Neural progenitor cell (in vitro differentiated cells): ENCODE measurements around the gene CDS1. TPM values are rescaled to one million over a fixed set of nuclear protein-coding genes. Genes with fewer than 3 reads are reported as not detected.

ENCODE experiments used
- DNase-seq: peaks from one replicate; pipeline ENCODE4 v3.0.0-alpha.2; 2016; ENCODE audit warnings: low spot score
- H2AFZ ChIP-seq: fragments of 200-600 bp; sonication (generic); replicated peaks from 2 replicates; pipeline ENCODE4 v1.6.1; 2016; ENCODE audit warnings: antibody characterized with exemption
- H3F3A ChIP-seq: fragments of 200-600 bp; sonication (generic); 2 replicates; pipeline ENCODE4 v1.6.1; 2016; ENCODE audit warnings: antibody characterized with exemption, low read depth
- H3K27ac ChIP-seq: fragments of 200-600 bp; sonication (generic); 2 replicates; pipeline ENCODE4 v1.5.1; 2016; ENCODE audit warnings: mild to moderate bottlenecking
- H3K27me3 ChIP-seq: fragments of 200-600 bp; sonication (generic); 2 replicates; pipeline ENCODE4 v1.6.1; 2016; ENCODE audit warnings: mild to moderate bottlenecking, moderate library complexity
- H3K36me3 ChIP-seq: fragments of 200-600 bp; sonication (generic); 2 replicates; pipeline ENCODE4 v1.5.1; 2016
- H3K4me1 ChIP-seq: fragments of 200-600 bp; sonication (generic); 2 replicates; pipeline ENCODE4 v1.6.1; 2016; ENCODE audit warnings: mixed run types
- H3K4me2 ChIP-seq: fragments of 200-600 bp; sonication (generic); 2 replicates; pipeline ENCODE4 v1.6.1; 2016
- H3K4me3 ChIP-seq: fragments of 200-600 bp; sonication (generic); 2 replicates; pipeline ENCODE4 v1.5.1; 2016
- H3K79me2 ChIP-seq: fragments of 200-600 bp; sonication (generic); 2 replicates; pipeline ENCODE4 v1.6.1; 2016; ENCODE audit warnings: low read depth
- H3K9ac ChIP-seq: fragments of 200-600 bp; sonication (generic); 2 replicates; pipeline ENCODE4 v1.6.1; 2016
- H3K9me3 ChIP-seq: fragments of 200-600 bp; sonication (generic); 2 replicates; pipeline ENCODE4 v1.5.1; 2016; ENCODE audit warnings: low read depth
- H4K20me1 ChIP-seq: fragments of 200-600 bp; sonication (generic); 2 replicates; pipeline ENCODE4 v1.6.1; 2016; ENCODE audit warnings: low read depth
- H3K27ac Mint-ChIP-seq: 3 replicates; pipeline ENCODE4 v1.8.0; 2021; ENCODE audit warnings: mixed read lengths
- H3K27me3 Mint-ChIP-seq: 2 replicates; pipeline ENCODE4 v1.8.0; 2022; ENCODE audit warnings: low read depth, mild to moderate bottlenecking, inconsistent platforms, moderate library complexity, mixed read lengths; ENCODE audit not compliant: insufficient read depth
- H3K36me3 Mint-ChIP-seq: 3 replicates; pipeline ENCODE4 v1.8.0; 2021; ENCODE audit warnings: mixed read lengths
- H3K4me1 Mint-ChIP-seq: 3 replicates; pipeline ENCODE4 v1.8.0; 2021; ENCODE audit warnings: mixed read lengths
- H3K4me3 Mint-ChIP-seq: 3 replicates; pipeline ENCODE4 v1.8.0; 2021; ENCODE audit warnings: mild to moderate bottlenecking, moderate library complexity, mixed read lengths
- H3K9me3 Mint-ChIP-seq: 3 replicates; pipeline ENCODE4 v1.8.0; 2020; ENCODE audit warnings: mixed read lengths
- EZH2 ChIP-seq: fragments of 200-600 bp; sonication (generic); IDR thresholded peaks from 2 replicates; pipeline ENCODE4 v1.6.1; 2017; ENCODE audit warnings: antibody characterized with exemption, mild to moderate bottlenecking, moderate library complexity
- EZH2phosphoT487 ChIP-seq: fragments of 200-600 bp; sonication (generic); IDR thresholded peaks from 2 replicates; pipeline ENCODE4 v1.6.1; 2017; ENCODE audit warnings: antibody characterized with exemption
- total RNA-seq: library from RNA; depleted of rRNA; stranded (reverse); fragments of >200 nt; gene quantifications from 2 replicates; pipeline ENCODE4 v1.2.3, GENCODE V29; 2015; ENCODE audit warnings: low replicate concordance
- TF ChIP-seq, protein P1 (sequence below): fragments of 200-600 bp; sonication (generic); IDR thresholded peaks from 2 replicates; pipeline ENCODE4 v1.5.1; 2017; ENCODE audit warnings: antibody characterized with exemption, mild to moderate bottlenecking

CDS1 gene
- total RNA-seq, 1 donor from 2014 or later: 2.8 TPM

DNA sequence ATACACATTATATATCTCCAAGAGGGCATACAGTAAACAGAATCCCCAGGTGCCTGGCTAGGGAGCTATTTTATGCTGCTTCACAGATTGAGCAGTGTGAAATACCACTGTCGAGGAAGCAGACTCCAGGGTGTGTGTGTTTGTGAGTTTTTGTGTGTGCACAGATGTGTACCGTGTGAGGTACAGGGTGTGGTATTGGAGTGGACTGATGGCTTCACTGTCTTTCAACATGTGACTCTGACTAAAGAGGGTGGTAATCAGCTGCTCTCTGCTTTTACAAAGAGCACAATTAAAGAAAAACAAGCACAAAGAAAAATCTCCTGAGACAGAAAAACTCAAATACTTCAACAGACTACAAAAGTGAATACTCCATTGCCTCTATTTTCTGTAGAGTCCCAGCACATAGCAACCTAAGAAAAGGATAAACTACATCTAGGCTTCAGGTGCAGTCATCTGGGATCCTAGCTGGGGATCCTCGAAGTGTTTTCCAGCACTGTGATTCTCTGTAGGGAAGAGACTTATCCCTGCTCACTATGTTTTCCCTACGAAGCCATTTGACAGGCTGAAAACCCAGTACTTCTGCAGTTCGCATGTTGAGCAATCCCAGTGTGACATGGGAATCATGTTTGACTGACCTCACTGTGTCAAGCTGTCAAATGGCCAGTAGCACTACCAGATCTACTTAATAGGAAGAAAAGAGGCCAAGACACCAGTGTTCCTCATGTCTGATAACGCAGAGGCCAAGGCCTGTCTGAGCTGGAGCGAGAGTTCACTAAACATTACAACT, 100.3 kb downstream of the CDS1 start:
- Histone ChIP-seq H3K36me3 (peaks cover 5% of the 10 kb centered on the region), H3K4me3 (no peak overlapping the region), H3K4me2 (no peak overlapping the region), H3F3A (no peaks in the 10 kb centered on the region), H3K4me1 (peaks cover 19% of the 10 kb centered on the region), H3K27me3 (no peaks in the 10 kb centered on the region), H3K27ac (no peak overlapping the region), H3K9me3 (no peaks in the 10 kb centered on the region), H4K20me1 (peaks cover 9% of the 10 kb centered on the region), H2AFZ (no peak overlapping the region), H3K9ac (no peak overlapping the region), H3K79me2 (no peaks in the 10 kb centered on the region)
- H3K4me3 Mint-ChIP-seq: no peak overlapping the region
- no peak for DNase-seq
- H3K9me3 Mint-ChIP-seq: no peaks in the 10 kb centered on the region
- TF ChIP-seq, protein P1, sequence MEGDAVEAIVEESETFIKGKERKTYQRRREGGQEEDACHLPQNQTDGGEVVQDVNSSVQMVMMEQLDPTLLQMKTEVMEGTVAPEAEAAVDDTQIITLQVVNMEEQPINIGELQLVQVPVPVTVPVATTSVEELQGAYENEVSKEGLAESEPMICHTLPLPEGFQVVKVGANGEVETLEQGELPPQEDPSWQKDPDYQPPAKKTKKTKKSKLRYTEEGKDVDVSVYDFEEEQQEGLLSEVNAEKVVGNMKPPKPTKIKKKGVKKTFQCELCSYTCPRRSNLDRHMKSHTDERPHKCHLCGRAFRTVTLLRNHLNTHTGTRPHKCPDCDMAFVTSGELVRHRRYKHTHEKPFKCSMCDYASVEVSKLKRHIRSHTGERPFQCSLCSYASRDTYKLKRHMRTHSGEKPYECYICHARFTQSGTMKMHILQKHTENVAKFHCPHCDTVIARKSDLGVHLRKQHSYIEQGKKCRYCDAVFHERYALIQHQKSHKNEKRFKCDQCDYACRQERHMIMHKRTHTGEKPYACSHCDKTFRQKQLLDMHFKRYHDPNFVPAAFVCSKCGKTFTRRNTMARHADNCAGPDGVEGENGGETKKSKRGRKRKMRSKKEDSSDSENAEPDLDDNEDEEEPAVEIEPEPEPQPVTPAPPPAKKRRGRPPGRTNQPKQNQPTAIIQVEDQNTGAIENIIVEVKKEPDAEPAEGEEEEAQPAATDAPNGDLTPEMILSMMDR: no peak
- no peak for TF ChIP-seq EZH2phosphoT487
- TF ChIP-seq EZH2: no peak
- H3K36me3 Mint-ChIP-seq: peaks cover 48% of the 10 kb centered on the region
- peak overlapping the region; percentile 43 for H3K27ac Mint-ChIP-seq
- no peaks in the 10 kb centered on the region for H3K27me3 Mint-ChIP-seq
- peaks cover 30% of the 10 kb centered on the region for H3K4me1 Mint-ChIP-seq

DNA sequence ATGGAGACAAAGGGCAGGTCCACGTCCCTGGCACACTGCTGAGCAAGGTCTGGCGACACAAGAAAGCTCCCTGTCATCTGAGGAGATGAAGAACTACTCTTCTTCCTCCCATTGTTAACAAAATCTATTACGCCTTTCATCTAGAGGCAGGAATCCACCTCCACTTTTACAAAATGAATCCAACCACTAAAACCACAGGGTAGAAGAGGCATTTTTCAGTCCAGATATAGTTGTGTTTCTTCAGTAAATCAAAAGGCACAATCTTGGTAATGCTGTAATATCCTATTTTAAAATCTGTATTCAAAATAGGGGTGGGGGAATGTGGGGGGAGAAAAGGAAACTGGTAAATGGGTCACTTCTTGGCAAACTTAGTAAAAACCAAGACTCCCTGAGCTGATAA, 101.4 kb downstream of the CDS1 start:
- H3K36me3 Mint-ChIP-seq: peaks cover 51% of the 10 kb centered on the region

DNA sequence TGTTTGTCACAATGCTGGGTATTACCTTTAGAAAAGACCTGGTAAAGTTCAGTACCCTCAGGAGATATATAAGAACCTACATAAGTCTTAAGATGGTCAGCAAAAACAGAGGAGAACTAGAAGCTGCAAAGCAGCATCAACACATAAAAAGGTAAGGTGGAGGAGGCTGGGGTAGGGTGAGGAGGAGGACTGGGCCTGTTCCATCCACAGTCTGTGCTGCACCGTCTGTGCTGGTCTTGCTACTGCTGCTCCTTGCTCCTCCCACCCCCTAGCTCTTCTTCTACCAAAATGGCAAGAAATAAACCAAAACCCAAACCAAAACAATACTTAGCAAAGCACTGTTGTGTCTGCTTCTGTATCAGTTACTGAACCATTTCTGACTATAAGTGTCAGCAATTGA, 102.2 kb downstream of the CDS1 start:
- Histone ChIP-seq H3K4me2 (no peak overlapping the region), H3K27ac (no peak overlapping the region), H3F3A (no peaks in the 10 kb centered on the region), H3K36me3 (peaks cover 8% of the 10 kb centered on the region), H3K79me2 (no peaks in the 10 kb centered on the region), H3K9me3 (no peaks in the 10 kb centered on the region), H3K4me1 (peaks cover 19% of the 10 kb centered on the region), H2AFZ (no peak overlapping the region), H3K9ac (no peak overlapping the region), H3K27me3 (no peaks in the 10 kb centered on the region), H4K20me1 (peaks cover 9% of the 10 kb centered on the region), H3K4me3 (no peak overlapping the region)
- Mint-ChIP-seq H3K4me1 (peaks cover 30% of the 10 kb centered on the region), H3K4me3 (no peak overlapping the region), H3K9me3 (no peaks in the 10 kb centered on the region), H3K27ac (no peak overlapping the region), H3K27me3 (no peaks in the 10 kb centered on the region), H3K36me3 (peaks cover 48% of the 10 kb centered on the region)
- TF ChIP-seq EZH2phosphoT487 (no peak), EZH2 (no peak)
- TF ChIP-seq, protein P1: no peak
- DNase-seq: no peak

More for the DNA sequence above, 101.4 kb downstream of the CDS1 start:
- H3K36me3 ChIP-seq: peaks cover 5% of the 10 kb centered on the region
- TF ChIP-seq, protein P1: no peak
- TF ChIP-seq EZH2 (no peak), EZH2phosphoT487 (no peak)
- no peaks in the 10 kb centered on the region for H3K79me2 ChIP-seq
- no peaks in the 10 kb centered on the region for H3F3A ChIP-seq
- H4K20me1 ChIP-seq: peaks cover 9% of the 10 kb centered on the region
- no peak overlapping the region for H3K9ac ChIP-seq
- no peaks in the 10 kb centered on the region for H3K9me3 ChIP-seq
- peak overlapping the region; percentile 7 for H3K27ac Mint-ChIP-seq
- peaks cover 19% of the 10 kb centered on the region for H3K4me1 ChIP-seq
- no peak overlapping the region for H3K27ac ChIP-seq
- H3K4me1 Mint-ChIP-seq: peaks cover 30% of the 10 kb centered on the region
- no peaks in the 10 kb centered on the region for H3K27me3 ChIP-seq
- DNase-seq: no peak
- no peak overlapping the region for H3K4me3 ChIP-seq
- no peaks in the 10 kb centered on the region for H3K9me3 Mint-ChIP-seq
- H3K4me2 ChIP-seq: no peak overlapping the region
- H3K27me3 Mint-ChIP-seq: no peaks in the 10 kb centered on the region
- no peak overlapping the region for H2AFZ ChIP-seq
- H3K4me3 Mint-ChIP-seq: no peak overlapping the region
